Stimulated activated CD8-positive, alpha-beta memory T cell treated with anti-CD3 and anti-CD28 coated beads, Interleukin-7, amount 100 ng/mL, for 1 hour (primary cell): Measurements from ENCODE around the gene CD1D.
A peak's percentile ranks its signal among the peaks of the same experiment; 100 is the strongest.
"Not testable (repeated sequence)": the region's sequence is repeated elsewhere in the genome, so short reads cannot be mapped to it uniquely, and the experiment has no call there.

Source experiments
- DNase-seq, 2 donors: peaks; one replicate each; pipeline ENCODE4 v3.0.0-alpha.2; 2020; ENCODE audit warnings: low read depth in 2 of 2

Gene CD1D

GRCh38 chr1:158180741-158181576 lies at the start of gene CD1D:
Gene CD1D, plus strand, starts transcription at chr1:158180895. Its CDS starts 207 bp downstream, at chr1:158181102.
- DNase-seq = no peak

- DNase-seq = no peak
These were observed 49.5 kb upstream of the CD1D start for GRCh38 chr1:158131217-158131616.

- DNase-seq = no peak
These were observed 39.9 kb upstream of the CD1D start for GRCh38 chr1:158140764-158141192.

DNA sequence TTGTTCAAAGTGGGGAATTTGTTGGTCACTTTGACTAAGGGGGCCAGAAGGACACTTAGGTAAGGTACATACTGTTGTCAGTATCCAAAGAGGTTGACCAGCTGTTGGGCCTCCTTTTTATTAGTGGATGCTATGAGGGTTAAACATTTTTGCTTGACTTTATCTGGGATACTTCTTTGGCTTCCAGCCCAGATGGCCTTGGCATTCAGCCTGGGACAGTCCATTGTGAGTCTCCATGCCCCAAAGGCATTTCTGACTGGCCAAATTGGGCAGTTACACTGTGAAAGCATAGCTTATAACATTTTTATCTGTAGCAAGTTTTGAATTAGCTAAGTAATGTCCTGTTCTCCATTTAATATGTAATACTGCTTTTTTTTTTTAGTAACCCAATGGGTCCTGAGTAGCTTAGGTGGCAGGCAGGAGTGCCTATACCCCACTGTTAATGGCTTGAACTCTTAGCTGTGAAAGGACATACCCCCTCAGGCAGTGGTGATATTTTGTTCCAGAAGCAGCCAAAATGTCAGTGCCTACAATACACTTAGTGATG lies 35.4 kb upstream of the CD1D start:
- no peak for DNase-seq

GRCh38 chr1:158146165-158146564 lies 34.5 kb upstream of the CD1D start:
- no peak for DNase-seq

GRCh38 chr1:158146739-158147138 lies 34.0 kb upstream of the CD1D start:
- no peak for DNase-seq

- DNase-seq = no peak
These were observed 33.3 kb upstream of the CD1D start for GRCh38 chr1:158147401-158147800.

DNA sequence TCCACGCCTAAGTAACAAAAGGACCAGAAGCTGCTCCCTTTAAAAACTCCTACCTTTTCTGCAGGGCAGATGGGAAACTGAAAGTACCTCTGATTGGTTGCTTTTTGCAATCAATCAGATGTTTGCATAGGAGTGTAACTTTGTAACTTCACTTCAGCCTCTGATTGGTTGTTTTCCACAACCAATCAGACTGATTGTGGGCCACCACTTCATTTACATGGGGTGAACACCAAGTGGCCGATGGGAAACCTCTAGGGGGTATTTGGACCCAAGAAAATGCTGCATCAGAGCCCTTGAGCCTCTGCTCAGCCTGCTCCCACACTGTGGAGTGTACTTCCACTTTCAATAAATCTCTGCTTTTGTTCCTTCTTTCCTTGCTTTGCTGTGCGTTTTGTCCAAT lies 32.8 kb upstream of the CD1D start:
- no peak for DNase-seq

GRCh38 chr1:158148468-158148867 lies 32.2 kb upstream of the CD1D start:
- DNase-seq = no peak

- DNase-seq = no peak
These were observed 31.5 kb upstream of the CD1D start for GRCh38 chr1:158149175-158149574.

GRCh38 chr1:158149577-158150269 lies 31.0 kb upstream of the CD1D start:
- DNase-seq = peak; percentile 34 to 37

GRCh38 chr1:158150523-158150922 lies 30.2 kb upstream of the CD1D start:
- no peak for DNase-seq

GRCh38 chr1:158153179-158153578 lies 27.5 kb upstream of the CD1D start:
- no peak for DNase-seq

GRCh38 chr1:158153746-158154444 lies 26.8 kb upstream of the CD1D start:
- no peak for DNase-seq

DNA sequence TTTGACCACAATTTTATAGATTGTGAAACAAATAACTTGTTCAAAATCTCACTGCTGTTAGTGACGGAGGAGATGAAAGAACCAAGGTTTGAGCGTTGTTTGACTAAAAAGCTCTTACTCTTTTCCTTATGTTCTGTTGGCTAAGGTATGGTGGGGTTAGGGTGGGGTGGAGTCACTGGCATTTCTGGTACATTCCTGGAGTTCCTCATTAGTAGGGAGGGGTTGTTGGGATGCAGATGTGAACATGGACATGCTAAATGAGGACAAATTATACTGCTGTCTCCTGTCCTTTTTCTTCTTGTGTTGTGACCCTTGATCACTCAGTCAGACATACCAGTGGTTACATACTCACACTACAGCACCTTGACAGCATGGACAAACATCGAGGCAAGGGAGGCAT lies 26.2 kb upstream of the CD1D start:
- DNase-seq = no peak

DNA sequence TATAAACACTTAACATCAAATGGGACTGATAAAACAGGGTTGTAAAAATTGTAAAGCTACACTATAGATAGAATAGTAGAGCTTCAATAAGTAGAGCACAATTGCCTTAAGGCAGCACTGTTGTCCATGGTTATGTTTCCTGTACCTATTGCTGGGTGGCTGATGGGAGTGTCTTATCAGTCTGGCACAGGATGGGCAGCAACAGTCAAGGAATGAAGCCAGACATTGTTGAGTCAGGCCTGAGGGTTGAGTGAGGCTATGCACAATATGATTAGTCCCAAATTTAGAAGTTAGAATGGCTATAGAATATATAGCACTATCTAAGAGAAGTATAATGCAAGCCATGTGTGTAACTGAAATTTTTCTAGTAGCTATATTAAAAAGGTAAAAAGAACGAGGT lies 25.0 kb upstream of the CD1D start:
- DNase-seq = no peak

GRCh38 chr1:158159597-158159996 lies 21.1 kb upstream of the CD1D start:
- no peak for DNase-seq

GRCh38 chr1:158161446-158161845 lies 19.2 kb upstream of the CD1D start:
- no peak for DNase-seq

GRCh38 chr1:158163000-158163947 lies 17.4 kb upstream of the CD1D start:
- no peak for DNase-seq

GRCh38 chr1:158169105-158169504 lies 11.6 kb upstream of the CD1D start:
- no peak for DNase-seq

GRCh38 chr1:158175915-158176314 lies 4.8 kb upstream of the CD1D start:
- not testable (repeated sequence) for DNase-seq
